ENCODE measurements around the gene ADAMTS20.
A peak's percentile ranks its signal among the peaks of the same experiment; 100 is the strongest.
"Not testable (repeated sequence)": the region's sequence is repeated elsewhere in the genome, so short reads cannot be mapped to it uniquely, and the experiment has no call there.

Gene ADAMTS20

DNA sequence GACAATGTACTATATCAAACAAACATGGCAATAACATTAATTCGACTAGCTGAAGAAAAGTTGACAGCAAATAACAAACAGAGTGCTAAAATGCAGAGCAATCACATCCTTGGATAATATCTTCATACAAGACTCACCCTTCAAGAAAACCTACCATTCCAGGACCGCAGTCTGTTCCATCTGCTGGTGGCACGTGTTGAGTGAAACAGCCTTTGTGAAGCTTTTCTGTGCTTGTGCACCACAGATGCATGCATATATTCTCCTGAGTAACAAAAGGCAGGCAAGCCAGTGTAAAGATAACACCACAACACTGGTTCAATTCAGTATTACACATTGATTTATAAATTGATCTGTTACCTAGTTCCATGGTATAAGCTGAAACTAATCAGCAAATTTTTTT, 89.3 kb downstream of the ADAMTS20 start:
- DNase-seq, result no peak

DNA sequence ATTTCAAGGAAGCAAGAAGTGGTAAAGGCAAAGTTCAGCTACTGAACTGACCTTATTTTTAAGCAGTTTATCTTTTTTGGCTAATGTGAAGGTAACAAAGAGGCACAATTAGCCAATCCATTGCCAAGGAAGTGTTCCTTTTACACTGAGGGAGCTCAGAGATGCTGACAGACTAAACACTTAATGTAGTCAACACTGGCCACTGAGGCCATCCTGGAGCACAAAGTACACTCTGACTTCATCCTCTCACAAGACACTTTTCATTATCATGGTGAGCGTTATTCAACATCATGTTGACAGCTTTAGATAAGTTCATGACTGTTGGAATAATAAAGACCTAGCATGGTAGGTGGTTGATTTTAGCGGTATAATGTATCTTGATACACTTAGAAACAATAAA, 89.9 kb downstream of the ADAMTS20 start:
- no peak for DNase-seq

DNA sequence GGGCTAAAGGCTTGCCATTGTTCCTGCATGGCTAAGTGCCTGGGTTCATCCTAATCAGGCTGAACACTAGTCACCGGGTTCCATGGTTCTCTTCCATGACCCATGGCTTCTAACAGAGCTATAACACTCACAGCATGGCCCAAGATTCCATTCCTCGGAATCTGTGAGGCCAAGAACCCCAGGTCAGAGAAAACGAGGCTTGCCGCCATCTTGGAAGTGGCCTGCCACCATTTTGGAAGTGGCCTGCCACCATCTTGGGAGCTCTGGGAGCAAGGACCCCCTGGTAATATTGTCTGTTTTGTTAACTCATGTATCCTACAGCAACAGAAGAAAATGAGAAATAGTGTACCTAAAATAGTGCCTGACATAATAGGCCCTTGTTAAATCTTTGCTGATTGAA, 92.7 kb downstream of the ADAMTS20 start:
- DNase-seq, result no peak

DNA sequence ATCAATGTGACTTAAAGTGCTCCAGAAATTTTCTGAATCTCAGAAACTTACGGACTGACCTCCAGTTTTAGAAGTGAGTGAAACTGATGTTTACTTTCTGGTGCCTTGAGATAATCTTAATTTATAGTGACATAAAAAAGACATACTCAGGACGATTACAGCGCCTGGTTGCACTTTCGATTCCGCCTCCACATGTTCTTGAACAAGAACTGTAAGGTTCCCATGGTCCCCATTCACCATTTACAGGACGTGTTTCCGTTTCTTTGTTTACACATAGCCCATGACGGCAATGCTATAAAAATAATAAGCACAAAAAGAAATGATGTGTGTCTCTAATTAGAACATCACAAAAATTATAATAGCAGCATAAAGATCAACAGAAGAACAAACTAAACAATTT, 98.2 kb downstream of the ADAMTS20 start:
- DNase-seq, result no peak

DNA sequence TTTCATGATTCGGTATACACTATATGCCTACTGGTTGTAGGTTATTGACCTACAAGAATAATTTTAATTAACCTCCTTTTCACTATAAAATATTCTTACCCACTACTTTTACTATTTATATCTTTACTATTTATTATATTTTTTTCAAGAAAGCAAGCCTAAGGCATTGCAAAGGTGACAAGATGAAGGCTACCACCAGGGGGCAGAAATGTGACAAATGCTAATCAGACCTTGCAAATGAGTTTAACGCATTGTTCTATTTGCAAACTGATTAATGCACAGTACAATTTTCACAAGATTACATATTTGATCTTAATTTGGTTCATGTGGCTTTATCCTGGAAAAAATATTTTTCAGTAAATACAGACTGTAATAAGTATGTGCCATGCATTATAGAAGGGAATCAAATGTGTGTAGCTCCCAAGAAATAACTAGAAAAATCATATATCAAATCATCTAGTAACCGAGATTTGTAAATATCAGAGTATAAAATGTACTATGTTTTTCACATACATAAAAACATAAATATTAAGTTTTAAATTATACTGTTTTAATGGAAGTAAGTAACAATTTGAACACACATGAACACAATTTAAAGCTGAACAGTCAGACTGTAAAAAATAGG, 107.0 kb downstream of the ADAMTS20 start:
- peak; percentile 38 for DNase-seq

DNA sequence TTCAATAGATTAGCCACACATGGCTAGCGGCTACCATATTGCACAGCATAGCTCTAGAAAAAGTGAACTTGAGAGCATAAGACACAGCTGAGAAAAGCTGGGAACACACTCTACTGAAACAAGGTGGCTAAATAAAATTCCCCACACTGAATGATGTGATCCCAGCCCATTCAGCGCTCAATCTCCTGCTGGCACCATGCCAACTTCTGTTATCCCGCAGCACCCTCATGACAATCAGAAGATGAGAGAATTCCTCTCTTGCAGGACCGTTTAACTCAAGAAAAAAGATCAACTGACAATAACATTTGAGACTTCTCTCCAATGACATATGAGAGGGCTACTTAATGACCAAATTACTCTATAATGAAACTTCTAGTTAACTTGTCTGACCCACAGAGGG, 115.4 kb downstream of the ADAMTS20 start:
- no peak for DNase-seq

DNA sequence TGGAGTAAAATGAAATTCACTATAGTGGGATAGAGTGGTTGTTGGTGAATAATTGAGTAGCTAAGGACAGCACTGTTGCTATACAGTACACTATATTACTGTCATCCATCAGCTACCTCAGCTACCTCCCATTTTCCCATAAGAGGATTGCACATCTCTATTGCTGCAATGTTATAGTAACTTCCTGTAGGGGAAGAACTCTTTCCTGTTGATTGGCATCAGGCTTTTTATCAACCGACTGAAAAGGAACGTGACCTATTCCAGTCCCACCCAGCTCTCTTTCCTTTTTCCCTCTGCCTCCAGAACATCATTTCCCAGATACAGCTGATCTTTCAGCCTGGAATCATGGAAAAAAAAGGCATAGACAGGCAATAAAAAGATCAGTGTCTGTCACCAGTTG, 117.4 kb downstream of the ADAMTS20 start:
- DNase-seq, result no peak

DNA sequence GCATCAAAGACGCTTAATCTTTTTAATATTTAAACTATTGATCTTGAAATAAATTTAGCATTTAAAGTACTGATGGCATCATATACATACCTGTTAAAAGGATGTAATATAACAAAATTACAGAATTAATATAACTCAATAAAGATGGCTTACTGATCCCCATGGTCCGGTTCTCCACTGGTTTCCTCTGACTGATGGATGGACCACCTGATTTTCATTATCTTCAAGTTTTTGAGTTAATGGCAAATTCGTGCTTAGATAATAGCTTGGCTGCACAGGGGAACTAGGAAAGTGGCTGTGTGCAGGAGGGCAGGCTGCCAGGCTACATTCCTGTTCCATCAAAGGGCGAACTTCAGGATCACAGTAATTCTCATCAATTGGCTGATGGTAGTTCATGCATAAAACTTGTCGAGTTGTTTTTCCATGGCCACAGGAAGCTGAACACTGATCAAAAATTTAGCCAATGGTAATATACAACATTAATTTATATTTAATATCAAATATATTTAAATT, 123.9 kb downstream of the ADAMTS20 start:
- DNase-seq, result no peak

DNA sequence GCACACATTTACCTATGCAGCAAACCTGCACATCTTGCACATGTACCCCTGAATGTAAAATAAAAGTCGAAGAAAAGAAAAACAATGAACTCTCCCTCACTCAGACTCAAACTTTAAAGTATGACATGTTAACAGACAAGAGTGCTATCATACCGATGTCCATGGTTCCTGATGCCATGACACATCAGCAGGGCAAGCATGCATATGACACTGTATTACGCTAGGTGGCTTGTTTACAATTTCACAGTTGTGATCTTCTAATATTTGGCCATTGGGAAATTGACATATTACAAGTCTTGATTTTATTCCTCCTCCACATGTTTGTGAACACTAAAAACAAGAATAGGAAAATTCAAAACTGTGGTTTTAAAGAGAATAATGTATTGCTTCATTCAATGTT, 126.6 kb downstream of the ADAMTS20 start:
- DNase-seq, result no peak

DNA sequence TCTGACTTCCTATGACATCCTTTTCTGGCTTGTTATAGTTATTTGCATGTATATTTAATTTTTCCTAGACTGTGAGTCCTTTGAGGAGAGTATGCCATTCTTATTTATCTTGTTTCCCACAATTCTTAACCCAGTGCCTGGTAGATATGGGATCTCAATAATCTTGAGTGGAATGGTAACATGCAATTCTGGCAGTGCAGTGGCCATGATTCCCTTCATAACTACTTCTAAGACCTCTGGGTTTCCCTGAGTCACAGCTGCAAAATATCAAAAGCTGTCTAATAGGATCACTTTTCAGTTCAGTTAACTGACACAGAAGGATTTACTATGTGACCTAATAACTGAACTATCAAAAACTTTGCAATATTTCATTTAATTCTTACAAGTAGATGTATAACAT, 135.0 kb downstream of the ADAMTS20 start:
- DNase-seq, result no peak

DNA sequence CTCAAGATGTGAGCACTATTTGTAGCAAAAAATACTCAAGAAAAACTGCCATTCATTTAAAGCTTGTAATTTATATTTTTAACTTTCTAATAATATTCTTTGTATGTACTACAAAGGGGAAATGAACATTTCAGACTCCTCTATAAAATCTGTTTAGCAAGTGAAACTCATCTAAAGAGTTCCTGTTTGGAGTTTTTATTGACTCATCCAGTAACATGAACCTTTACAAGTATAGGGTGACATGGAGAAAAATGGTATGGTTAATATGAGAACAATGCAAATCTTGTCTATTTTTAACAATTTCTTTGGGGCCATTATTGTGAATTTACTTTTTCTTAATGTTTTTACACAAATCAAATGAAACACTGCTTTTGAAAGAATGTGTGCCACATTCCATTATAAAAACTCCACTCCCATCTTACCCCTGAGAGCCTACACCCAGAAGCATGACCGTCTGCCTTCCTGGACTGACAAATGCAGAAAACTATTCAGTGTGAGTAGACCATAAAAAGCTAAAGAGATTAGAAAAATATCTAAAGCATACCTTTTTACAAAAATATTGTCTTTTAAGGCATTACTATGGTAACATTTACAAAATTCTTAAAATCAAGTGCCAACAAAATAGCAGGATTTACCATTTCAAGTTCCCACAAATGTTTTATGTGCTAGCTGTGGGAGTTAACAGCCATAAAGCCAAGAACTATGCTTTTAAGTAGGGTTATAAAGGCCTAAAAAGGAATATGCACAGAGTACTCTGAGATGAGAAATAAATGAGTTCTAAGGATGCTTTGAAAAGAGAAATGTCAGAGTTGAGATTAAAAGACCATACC, 144.0 kb downstream of the ADAMTS20 start:
- DNase-seq, result no peak

DNA sequence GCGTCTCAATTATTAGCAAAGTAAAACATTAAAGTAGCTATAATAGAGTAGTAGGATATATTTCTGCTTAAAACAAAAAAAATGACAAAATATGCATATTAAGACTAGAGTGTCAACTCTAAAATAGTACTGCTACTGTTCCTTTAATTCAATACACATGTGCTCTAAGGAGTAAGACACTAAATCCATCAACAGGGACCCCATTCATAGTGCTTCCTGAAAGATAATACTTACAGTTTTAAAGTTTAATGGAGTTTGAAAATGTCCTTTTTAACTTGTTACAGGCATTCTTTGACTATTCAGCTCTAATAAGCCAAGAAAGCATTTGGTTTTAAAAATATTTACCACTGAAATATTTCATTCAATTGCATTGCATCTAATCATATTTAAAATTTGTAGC, 145.2 kb downstream of the ADAMTS20 start:
- DNase-seq, result no peak

DNA sequence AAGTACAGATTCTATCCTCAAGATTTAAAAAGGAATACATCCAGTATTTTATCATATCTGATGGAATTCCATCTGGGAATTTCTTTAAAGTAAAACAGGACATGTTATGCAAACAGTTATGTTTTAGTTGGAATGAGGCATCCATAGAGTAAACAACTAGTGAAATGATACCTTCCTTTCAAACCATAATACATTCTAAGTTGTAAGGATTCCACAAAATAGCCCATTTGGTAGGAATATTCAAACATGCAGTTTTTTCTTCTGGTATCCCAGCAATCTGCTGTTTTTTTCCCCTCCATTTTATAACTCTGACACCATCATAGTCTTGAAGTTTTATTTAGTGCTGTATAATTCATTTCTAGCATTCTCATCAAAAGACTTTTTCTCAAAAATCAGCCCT, 149.6 kb downstream of the ADAMTS20 start:
- DNase-seq, result no peak

DNA sequence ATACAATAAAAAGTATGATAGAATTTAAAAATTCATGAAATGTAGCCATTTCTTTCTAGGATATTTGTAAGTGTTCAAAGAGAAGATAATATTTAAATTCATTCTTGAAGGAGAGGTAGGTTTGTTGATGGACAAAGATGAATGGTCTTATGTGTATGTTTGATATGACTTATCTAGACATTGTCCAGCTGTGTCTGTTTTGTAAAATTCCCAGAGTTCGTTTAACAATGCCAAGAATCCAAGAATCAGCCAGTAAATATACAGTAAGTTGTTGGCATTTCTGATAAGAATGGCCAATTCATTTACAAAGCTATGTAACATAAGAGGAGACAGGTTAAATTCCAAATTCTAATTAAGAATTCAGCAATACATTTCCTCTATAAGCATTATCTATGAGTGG, 150.9 kb downstream of the ADAMTS20 start:
- no peak for DNase-seq

DNA sequence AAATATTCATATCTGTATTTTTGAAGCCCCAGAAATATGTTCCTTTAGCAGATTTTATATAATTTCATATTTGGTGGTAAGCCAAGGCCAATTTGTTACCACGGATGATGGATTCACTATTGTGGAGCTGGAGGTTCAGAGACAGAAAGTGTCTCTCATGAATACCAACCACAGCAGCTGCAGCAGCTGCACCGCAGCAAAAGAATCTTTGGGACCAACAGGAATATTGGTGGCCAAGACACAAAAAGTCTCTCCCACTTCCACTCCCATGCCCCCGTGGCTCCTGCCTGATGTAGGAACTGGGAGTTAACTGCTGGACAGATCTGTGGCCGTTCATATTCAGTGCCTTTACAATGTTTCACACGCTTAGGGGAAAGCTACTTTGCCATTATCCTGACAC, 155.3 kb downstream of the ADAMTS20 start:
- DNase-seq, result no peak

DNA sequence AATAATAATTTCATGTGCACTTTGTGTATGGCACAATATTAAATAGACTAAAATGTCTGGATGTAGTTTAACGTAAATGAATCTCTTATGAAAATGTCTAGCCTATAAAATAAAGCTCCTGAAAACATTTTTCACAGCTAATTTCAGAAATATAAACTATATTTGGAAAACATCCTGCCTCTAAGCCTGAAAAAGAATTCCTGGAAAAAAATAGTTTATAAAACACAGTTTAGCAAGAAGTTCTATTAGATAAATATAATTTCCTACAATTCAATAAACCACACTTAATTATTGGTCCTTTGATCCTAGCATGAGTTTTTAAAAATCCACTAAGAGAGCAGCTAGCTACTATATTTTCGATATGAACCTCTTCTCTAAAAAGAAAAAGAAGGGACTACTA, 159.9 kb downstream of the ADAMTS20 start:
- DNase-seq, result no peak

DNA sequence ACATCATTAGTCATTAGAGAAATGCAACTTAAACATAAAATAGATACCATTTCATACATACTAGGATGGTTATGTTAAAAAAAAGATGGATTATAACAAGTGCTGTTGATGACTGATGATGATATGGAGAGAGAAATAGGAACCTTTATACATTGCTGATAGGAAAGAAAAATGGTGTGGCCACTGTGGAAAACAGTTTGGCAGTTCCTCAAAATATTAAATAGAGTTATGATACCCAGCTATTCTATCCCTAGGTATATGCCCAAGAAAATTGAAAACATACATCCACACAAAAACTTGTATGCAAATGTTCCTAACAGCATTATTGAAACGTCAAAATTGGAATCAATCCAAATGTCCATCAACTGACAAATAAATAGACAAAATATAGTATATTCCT, 170.1 kb downstream of the ADAMTS20 start:
- DNase-seq, result no peak

DNA sequence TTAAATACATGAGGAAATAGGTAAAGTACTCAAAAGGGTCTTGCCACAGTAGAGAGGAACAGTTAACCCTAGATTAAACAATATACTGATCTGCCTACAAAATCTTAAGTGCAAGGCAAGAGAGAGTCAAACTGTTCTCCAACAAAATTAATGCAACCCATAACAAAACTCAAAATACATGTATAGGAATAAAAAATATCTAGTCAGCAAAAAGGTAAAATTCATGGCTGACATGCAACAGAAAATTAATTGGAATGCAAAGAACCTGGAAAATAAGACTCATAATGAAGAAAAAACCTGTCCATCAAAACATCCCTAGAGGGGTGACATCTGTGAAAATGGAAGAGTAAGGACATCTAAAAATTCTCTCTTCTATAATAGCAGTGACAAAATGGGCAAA, 173.6 kb downstream of the ADAMTS20 start:
- no peak for DNase-seq

DNA sequence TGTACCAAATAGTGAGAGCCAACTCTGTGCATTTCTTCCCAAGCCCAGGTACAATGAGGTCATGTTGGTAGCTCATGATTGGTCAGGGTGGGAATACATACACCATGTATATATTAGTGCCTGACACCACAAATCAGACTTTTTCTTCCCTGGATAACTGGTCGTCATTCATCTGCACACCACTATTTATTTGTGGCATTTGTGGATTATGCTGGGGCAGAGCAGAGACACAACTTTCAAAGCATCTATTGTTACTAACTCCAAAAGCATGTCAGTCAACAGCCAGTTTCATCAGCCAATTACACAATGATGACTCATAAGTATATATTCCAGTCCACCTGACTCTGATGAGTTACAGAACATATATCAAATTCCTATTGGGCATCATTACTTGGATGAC, 181.7 kb downstream of the ADAMTS20 start:
- no peak for DNase-seq

DNA sequence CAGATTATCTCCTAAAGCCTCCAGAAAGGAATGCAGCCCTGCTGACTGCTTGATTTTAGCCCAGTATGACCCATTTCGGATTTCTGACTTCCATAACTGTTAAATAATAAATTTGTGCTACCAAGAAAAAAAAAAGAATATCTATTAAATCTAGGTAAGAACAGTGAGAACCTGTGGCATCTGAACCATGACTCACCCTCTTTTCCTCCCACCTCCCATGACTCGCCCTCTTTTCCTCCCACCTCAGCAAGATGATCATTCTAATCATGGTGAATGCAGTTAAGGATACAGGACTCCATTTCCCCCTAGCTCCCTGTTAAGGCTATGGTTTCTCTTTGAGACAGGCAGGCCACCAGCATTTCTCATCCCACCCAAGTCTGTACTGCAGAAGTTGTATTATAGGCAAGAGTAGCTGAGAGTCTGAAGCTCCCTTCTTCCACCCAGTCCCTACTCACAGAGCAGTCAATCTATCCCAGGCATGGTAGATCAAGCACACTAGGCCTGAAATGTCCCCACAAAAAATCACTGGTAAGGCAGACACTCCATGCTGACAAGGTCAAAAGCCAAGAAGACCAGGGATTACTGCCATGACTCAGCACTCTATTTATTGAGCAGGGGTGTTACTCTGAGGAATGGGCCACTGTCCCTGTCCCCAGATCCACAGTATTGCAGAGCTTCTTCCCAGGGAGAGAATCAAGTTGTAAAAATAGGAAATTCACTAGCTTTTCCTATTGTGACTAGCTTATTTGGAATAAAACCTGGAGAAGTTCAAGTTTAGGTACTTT, 188.9 kb downstream of the ADAMTS20 start:
- no peak for DNase-seq

DNA sequence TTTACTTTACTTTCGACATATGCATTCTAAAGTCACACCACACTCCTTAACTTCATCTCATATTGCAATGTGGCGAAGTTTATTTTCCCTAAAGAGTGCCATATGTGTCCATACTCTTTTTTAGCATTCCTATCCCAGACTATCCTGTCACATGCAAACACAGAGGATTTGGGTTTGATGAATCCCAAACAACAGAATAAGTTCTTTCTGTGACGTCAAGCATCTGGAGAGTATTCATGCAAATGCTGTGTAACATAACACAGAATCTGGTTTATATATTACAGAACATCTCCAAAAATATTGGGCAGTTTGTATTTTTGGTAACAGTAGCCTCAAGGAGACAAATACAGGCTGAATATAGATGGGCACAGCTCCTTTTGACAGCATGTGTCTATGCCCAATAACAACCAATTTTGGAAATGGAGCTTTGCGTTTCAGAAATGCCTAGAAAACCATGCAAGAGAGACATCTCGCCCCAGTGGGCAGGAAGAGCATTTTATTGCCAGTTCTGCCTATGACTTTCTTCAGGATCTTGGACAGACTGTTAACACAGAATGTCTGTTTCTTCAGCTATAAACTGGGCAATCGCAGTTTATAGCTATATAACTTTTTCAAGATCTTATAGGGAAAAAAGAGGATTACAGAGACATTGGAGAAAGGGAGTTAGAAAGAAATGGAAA, 190.8 kb downstream of the ADAMTS20 start:
- no peak for DNase-seq

DNA sequence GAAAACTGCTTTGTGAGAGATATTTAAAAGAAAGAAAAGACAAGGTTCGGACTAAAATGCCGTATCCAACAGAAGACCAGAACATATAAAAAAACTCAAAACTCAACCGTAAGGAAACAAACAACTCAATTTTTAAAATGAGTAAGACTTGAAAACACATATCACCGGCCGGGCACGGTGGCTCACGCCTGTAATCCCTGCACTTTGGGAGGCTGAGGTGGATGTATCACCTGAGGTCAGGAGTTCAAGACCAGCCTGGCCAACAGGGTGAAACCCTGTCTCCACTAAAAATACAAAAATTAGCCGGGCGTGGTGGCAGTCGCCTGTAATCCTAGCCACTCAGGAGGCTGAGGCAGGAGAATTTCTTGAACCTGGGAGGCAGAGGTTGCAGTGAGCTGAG, 192.0 kb downstream of the ADAMTS20 start:
- DNase-seq, result not testable (repeated sequence)

DNA sequence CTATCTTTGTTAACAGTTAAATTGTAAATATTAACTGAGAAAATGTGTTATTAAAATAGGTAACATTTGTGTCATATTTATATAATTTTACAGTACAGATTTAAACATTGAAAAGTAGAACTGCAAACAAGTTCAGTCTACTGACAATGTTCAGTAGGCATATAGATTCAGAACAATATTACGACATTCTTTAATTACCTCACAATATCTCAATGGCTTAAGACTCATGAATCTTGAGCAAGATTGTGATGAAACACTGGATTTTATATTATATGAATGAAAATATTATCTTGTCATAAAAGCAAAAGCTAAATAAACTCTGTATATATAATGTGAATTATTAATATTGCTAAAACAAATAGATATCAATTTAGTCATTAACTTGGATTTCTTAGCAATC, 194.9 kb downstream of the ADAMTS20 start:
- no peak for DNase-seq

Measured in activated CD8-positive, alpha-beta memory T cell treated with anti-CD3 and anti-CD28 coated beads, Interleukin-2, amount 50 U/mL, for 4 hours (primary cell).